Transverse colon (tissue), 4 donors: ENCODE results near the gene CCDC136.

Source experiments
- CTCF ChIP-seq, 5 experiments: fragments of 200-600 bp in 3 of 5; fragments of 450-650 bp in 2 of 5; sonication (generic) in 3 of 5; IDR thresholded peaks; 1 replicate in 2 of 5; 2 replicates in 3 of 5; pipeline ENCODE4 v1.5.1; 2016 to 2017; ENCODE audit warnings: antibody characterized with exemption in 5 of 5, inconsistent platforms in 3 of 5, mild to moderate bottlenecking in 2 of 5, moderate library complexity in 1 of 5
- EP300 ChIP-seq: sonication (generic); formaldehyde crosslinking; IDR thresholded peaks from one replicate; pipeline ENCODE4 v1.6.1; 2017; ENCODE audit warnings: antibody characterized with exemption, low read depth
- POLR2A ChIP-seq: fragments of 450-650 bp; IDR thresholded peaks from one replicate; pipeline ENCODE4 v1.6.1; 2016; ENCODE audit warnings: antibody characterized with exemption, mild to moderate bottlenecking, moderate library complexity
- POLR2AphosphoS5 ChIP-seq, 3 donors: sonication (generic); formaldehyde crosslinking; IDR thresholded peaks; one replicate each; pipeline ENCODE4 v1.6.1; 2016; ENCODE audit warnings: antibody characterized with exemption in 3 of 3

- TF ChIP-seq CTCF (IDR thresholded peaks at IDR 0.05) = no peak
- TF ChIP-seq EP300 = no peak
- TF ChIP-seq POLR2A = no peak
- TF ChIP-seq POLR2AphosphoS5 (IDR thresholded peaks at IDR 0.05) = no peak
Observed at GRCh38 chr7:128793181-128793547, 1.4 kb downstream of the CCDC136 start.
